Lung microvascular endothelial cell (primary cell): Measurements from ENCODE around the gene CASZ1. TPM values are rescaled to one million over a fixed set of nuclear protein-coding genes. Genes with fewer than 3 reads are reported as not detected.

Source experiments
- DNase-seq, 2 donors: peaks; one replicate each; pipeline versions ENCODE4 v3.0.0 to v3.0.0-alpha.2; 2010; ENCODE audit warnings: low read depth in 2 of 2
- total RNA-seq: library from RNA; depleted of rRNA; stranded (reverse); fragments of >200 nt; gene quantifications from 2 replicates; pipeline ENCODE4 v1.2.1, GENCODE V29; 2014

Gene CASZ1
- total RNA-seq, 1 donor from 2014 or later = 0.99 TPM

GRCh38 chr1:10688409-10688786 is 108.0 kb downstream of the CASZ1 start:
- DNase-seq = no peak

DNA sequence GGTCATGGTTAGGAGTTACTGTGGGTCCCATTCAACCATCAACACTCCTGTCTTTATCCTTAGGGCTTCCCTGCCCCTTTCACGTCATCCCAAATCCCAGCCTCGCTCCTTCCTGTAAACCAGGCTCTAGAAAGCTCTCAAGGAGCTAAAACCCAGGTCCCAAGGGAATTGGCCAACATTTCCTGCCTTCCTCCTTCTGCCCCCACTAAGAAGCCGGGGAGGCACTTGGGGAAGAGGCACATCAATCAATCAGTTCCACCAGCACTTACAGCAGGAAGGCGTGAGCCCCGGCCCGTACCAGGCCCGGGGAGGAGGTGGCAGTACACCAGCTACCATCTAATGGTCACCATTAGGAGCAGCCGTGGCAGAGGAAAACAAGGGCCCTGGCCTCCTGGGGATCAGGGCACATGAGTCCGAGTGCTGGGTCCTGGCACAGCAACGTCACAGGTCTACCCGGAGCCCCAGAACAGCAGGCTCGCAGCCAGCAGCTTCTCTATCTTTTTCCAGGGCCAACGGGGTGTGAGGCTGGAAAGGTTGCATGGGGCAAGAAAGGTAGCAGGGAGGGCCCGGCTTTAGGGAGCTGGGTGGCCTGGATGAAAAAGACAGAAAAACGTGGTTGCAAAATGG is 108.6 kb downstream of the CASZ1 start:
- no peak for DNase-seq

GRCh38 chr1:10687251-10687651 is 109.2 kb downstream of the CASZ1 start:
- no peak for DNase-seq

DNA sequence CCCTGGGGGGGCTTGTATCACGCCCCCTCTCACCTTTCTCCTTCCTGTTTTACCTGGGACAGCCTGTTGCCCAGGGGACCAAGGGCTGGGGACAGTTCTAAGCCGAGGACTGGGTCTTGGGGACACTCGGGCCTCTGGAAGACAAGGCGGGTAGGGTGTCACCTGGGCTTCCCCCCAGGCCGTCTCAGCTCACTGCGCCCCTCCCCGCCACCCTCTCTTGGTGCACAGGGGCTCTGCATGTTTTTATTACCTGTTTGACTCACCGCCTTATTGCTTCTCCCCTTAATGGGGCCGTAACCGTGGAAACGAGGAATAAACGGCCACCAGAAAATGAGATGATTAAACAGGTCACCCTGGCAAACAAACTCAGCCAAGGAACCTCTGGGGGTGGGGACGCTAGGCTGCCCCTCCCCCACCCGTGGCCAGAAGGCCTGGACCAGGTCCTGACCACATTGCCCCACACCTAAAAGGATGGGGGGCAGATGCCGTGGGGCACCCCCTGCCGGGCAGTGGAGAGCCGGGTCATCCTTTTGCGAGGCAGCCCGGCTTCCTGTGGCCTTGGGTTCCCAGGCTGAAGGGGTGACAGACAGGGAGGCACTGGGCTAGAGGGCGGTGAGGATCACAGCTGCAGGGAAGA is 109.9 kb downstream of the CASZ1 start:
- no peak for DNase-seq

GRCh38 chr1:10685808-10686403 is 110.5 kb downstream of the CASZ1 start:
- DNase-seq = no peak

DNA sequence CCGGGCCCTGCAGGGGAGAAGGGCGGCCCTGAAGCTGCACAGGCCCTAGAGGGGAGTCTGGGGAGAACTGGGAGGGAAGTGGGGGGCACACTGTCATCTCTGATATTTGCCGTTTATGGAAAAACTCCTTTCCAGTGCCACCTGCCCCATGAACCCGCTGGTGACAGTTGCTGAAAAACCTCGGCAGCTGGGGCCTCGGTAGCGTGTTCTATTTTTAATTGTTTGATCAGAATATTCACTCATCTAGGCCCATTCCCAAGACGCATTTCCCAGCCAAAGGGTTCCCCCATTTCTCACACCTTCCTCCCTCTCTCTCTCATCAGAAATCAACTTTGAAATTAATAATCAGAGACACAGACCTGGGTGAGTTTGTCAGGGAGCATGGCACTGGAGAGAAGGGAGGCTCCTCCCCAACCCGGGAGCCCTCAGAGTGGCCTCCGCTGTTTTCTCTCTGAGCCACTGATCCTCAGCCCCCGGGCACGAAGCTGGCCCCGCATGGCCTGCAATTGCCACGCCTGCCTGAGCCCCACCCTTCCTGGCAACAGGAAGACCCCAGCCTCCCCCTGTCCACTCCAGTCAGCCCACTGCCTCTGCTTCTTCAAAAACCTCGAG is 111.1 kb downstream of the CASZ1 start:
- no peak for DNase-seq

DNA sequence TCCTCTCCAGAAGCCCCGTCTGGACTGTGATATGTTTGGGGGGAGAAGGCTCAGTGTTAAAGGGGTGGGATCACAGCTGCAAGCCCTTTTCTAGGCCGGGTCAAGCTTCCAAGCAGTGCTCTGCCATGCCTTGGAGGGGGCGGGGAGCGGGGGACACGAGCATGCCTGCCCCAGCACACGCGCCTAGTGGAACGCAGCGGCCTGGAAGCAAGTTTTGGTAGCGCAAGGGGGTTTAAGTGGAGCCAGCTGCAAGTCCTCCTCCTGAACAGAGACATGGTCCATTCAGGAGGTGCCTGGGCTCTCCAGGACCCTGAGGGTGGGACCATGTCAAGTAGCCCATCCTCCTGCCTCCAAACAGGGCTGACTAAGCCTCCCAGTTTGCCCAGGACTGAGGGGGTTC is 112.2 kb downstream of the CASZ1 start:
- no peak for DNase-seq

DNA sequence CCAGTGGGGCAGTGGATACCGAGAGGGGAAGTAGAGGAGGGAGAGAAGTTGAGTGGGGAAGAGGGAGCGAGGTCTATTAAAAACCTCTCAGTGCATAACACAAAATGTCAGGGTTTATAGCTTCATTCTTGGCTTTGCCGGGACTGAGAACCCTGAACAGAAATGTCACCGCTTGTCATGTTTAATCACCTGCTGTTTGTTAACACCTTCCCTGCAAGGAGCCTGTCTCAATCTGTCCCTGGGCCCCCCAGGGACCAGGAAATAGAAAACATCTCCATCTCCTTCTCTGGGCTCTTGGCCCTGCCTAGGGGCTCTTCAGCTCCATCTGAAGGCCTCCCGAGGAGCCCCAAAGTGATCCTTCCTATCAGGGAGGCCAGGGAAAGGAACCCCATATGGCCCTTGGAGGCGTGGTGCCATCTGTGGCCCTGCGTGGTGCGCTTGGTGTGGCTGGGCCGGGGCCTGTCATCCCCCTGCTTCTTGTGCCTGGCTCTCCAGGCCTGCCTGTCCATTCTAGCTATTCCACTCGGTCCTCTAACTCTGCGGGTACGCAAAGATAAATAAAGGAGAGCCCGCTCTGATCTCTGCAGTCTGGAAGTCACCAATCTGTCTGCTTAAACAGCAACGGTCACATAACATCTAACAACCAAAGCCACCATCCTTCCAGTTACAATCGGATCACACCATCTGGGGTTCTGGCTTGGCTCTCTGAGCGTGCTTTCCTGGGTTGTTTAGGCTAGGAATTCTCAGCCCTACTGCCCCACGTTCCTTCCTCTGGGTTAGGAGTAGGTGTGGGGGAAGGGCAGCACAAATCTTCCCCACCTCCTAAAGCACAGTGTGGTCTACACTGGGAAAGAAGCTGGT is 113.8 kb downstream of the CASZ1 start:
- DNase-seq = no peak

GRCh38 chr1:10682108-10682445 is 114.4 kb downstream of the CASZ1 start:
- DNase-seq = no peak

DNA sequence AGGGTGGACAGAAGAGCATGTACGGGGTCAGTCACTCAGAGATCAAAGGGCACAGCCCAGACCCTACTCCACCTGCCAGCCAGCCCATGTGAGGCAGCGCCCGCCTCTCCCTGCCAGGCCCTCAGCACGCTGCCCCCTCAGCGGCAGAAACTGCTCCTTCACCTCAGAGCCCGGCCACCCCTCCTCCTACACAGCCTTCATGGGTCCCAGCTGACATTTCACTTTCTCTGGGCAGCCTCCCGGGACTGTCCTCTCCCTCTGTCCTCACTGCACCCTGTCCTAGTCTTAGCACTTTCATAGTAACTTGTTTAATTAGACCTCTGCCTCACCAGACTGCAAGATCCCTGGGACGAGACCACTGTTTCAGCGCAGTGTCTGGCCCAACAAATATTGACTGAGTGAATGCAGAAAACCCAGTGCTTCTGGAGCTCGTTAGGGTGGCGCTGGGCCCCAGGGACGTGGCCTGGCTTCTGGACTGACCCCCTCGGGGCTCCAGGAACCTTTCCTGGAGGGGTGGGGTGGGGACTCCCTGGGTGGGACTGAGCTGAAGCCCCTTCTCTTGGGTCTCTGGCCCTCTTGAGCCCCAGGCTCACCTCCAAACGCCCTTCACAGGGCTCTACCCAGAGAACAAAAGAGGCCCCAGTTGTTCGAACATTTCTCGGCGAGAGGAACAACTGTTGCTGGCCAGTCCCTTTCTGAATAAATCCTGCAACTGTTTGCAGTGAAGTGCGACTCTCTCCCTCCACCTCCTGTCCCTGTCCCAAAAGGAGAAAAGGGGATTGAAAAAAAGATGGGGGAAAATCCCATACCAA is 114.9 kb downstream of the CASZ1 start:
- no peak for DNase-seq

DNA sequence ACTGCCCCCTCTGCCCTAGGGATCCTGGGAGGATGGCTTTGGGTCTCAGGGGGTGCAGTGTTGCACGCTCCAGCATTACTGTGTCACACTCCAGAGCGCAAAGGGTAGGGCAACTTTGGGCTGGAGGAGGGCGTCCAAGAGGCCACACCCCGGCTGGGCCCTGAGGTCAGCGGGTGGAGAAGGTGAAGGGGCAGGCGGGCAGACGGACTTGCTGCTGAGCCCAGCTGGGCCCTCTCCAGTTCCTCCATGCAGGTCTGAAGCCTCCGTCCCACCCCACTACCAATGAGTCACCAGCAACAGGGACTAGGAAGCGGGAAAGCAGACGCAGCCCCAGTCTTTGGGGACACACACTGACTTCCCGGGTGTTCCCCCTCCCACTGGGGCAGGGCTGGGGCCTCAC is 116.0 kb downstream of the CASZ1 start:
- DNase-seq = no peak

DNA sequence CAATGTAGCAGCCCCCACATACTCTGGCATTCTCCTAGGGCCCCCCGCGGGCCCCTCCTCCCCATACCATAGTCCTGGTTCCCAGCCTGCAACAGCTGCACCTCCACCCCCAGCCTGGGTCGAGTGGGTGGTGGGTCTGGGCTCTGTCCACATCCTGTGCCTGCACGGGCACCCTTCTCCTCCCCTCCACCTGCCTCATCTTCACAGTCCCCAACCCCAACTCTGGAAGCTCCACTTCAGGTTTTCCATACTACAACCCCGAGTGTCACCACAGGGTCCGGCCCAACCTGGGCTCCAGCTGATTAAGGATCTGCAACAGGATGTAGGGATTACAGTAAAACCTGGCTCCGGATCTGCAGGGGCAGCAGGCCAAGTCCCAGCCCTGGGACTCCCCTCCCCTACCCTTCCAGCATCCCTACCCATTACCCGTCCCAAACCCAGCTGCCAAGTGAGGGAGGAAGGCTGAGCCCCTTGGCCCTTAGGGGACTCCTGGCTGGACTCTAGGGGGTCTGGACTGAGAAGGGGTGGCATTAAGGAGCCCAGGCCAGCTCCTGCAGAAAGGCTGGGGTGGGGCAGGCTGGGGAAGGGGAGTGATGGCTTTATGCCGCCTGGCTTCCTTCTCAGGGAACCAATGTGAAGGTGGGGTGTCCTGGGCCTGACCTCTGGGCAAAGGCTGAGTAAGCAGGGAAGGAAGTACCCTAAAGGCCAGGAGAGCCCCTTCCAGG is 116.8 kb downstream of the CASZ1 start:
- DNase-seq = peak; percentile 72 to 77

DNA sequence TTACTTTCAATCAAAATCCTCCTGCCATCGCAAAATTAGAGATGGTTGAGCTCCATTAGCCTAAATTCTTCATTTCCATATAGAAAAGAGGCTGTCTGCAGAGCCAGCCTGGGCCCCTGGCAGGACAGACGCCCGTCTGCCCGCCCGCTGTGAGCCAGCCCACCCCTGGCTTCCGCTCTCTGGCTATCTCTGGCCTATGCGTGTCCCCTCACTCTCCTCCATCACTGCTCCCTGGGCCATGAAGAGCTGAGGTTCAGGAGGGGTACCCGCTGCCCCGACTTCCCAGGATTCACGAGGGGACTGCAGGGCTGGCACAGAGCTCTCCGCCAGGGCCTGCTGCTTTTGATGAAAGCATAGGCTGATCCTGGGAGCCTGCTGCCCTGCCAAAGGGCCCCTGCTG is 117.6 kb downstream of the CASZ1 start:
- no peak for DNase-seq

- no peak for DNase-seq
These were observed 118.0 kb downstream of the CASZ1 start for GRCh38 chr1:10678402-10678801.

DNA sequence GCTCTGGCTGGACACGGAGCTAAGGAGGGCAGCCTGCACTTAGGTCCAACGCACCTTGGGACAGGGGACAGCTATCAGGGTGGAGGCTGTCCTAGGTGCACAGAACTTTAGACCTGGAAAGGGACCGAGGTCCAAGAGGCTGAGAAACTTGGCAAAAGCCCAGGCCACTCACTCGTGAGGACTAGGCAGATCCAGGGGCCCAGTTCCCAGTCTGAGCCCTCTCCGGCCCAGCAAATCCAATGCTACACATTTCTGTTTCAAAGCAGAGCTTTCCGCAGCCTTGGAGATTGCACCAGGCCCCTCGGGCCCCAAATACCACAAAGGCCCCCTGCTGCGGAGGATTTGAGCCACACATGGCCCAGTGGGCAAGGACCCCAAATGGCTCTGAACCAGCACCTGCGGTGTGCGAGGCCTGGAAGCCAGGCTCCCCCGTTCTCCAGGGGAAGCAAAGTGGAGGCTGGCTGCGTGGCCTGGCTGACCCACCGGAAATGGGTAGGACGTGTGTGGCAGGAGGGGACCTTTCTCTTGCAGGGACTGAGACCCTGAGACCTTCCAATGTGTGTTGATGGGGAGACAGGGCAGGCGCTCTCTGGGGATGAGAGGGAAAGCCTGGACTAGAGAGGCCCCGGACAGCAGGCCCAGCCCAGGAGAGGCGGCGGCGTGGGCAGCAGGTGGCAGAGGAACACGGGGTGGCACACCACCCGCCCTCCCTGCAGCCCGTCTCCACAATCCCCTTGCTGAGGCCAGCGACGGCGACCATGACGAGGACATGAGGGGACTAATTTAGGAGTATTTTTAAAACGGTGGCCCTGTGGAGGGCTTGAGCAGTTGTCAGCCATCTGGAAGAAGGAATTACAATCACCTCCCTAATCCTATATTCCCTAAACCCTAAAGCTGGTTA is 118.7 kb downstream of the CASZ1 start:
- DNase-seq = no peak

- DNase-seq = no peak
These were observed 119.5 kb downstream of the CASZ1 start for GRCh38 chr1:10676963-10677362.

DNA sequence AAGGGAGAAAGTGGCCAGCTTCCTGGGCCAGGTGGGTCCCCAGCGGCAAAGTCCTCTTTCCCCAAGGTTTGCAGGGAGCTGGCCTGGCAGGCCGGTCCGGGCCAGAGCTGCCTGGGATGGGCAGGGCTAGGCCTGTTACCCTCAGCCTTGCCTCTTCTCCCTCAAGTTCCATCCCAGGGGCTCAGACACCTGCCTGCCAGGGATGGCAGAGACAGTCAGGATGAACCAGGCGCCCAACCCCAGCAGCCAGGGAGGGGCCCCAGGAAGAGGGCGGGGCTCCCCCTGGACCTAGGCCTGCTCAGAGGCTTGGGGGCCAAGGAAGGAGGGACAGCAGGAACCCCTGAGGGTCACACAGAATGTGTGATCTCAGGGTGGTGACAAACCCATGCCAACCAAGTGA is 120.6 kb downstream of the CASZ1 start:
- DNase-seq = no peak

- no peak for DNase-seq
These were observed 121.5 kb downstream of the CASZ1 start for GRCh38 chr1:10674700-10675609.
